Natural killer cell (primary cell): Measurements from ENCODE around the gene RSRC1. TPM values are rescaled to one million over a fixed set of nuclear protein-coding genes. Genes with fewer than 3 reads are reported as not detected.

Source experiments
- ATAC-seq, 3 donors: fragments of 150-1000 bp in 2 of 3; fragments of 200-7000 bp in 1 of 3; cut with Tn5 transposase; 1 replicate in 1 of 3; 2 replicates in 2 of 3; pipeline ENCODE4 v1.10.0; 2021; ENCODE audit warnings: mild to moderate bottlenecking in 2 of 3, moderate library complexity in 2 of 3
- DNase-seq, 2 donors: peaks; one replicate each; pipeline versions ENCODE4 v3.0.0 to v3.0.0-alpha.2; 2013 to 2021; ENCODE audit warnings: mixed read lengths in 1 of 2
- H3K27ac ChIP-seq: one replicate; pipeline ENCODE4 v1.5.1; 2013; ENCODE audit warnings: mild to moderate bottlenecking, low read length
- H3K27me3 ChIP-seq: one replicate; pipeline ENCODE4 v1.6.1; 2013; ENCODE audit warnings: low read length; ENCODE audit not compliant: control insufficient read depth, insufficient read depth
- H3K36me3 ChIP-seq: one replicate; pipeline ENCODE4 v1.6.1; 2013; ENCODE audit warnings: low read length; ENCODE audit not compliant: control insufficient read depth, insufficient read depth
- H3K4me1 ChIP-seq: one replicate; pipeline ENCODE4 v1.6.1; 2013; ENCODE audit warnings: low read length; ENCODE audit not compliant: control insufficient read depth, insufficient read depth
- H3K4me3 ChIP-seq: one replicate; pipeline ENCODE4 v1.5.1; 2013; ENCODE audit warnings: low read length
- H3K9me3 ChIP-seq: one replicate; pipeline ENCODE4 v1.6.1; 2013; ENCODE audit warnings: low read length; ENCODE audit not compliant: control insufficient read depth, insufficient read depth
- H3K27ac Mint-ChIP-seq, 2 donors: one replicate each; pipeline ENCODE4 v1.8.0; 2022; ENCODE audit warnings: mild to moderate bottlenecking in 2 of 2, mixed read lengths in 2 of 2, moderate library complexity in 1 of 2
- H3K27me3 Mint-ChIP-seq, 2 donors: one replicate each; pipeline ENCODE4 v1.8.0; 2022; ENCODE audit warnings: low read depth in 2 of 2, mixed read lengths in 2 of 2
- H3K36me3 Mint-ChIP-seq: one replicate; pipeline ENCODE4 v1.8.0; 2022; ENCODE audit warnings: mixed read lengths
- H3K4me1 Mint-ChIP-seq, 2 donors: one replicate each; pipeline ENCODE4 v1.8.0; 2022; ENCODE audit warnings: mixed read lengths in 2 of 2
- H3K4me3 Mint-ChIP-seq: one replicate; pipeline ENCODE4 v1.8.0; 2022; ENCODE audit warnings: mild to moderate bottlenecking, moderate library complexity, mixed read lengths
- H3K9me3 Mint-ChIP-seq, 2 donors: one replicate each; pipeline ENCODE4 v1.8.0; 2022; ENCODE audit warnings: mixed read lengths in 2 of 2
- WGBS: methylation state at CpG from one replicate; pipeline ENCODE4 v1.1.7; 2013; ENCODE audit warnings: missing lambda C conversion rate; ENCODE audit not compliant: insufficient coverage; 5-methylcytosine and 5-hydroxymethylcytosine counted together
- intact Hi-C: fragments of 100-400 bp; cut with micrococcal nuclease; formaldehyde crosslinking; loops from one replicate; pipeline ENCODE4 v1.14.2; 2022
- total RNA-seq, 4 donors: library from RNA; stranded (reverse); fragments of 120-200 nt in 1 of 4; gene quantifications; one replicate each; pipeline versions ENCODE4 v1.2.3 to v1.2.4, GENCODE V29; 2013 to 2022
- TF ChIP-seq, protein P1 (sequence below): fragments of 200-600 bp; IDR thresholded peaks from one replicate; pipeline ENCODE4 v1.8.0; 2022; ENCODE audit warnings: antibody characterized with exemption

Gene RSRC1
- total RNA-seq, 3 donors from 2014 or later (not counting 1 experiment from before 2014, with no cell fraction given): 37.3 to 41.1 (median 37.6) TPM

DNA sequence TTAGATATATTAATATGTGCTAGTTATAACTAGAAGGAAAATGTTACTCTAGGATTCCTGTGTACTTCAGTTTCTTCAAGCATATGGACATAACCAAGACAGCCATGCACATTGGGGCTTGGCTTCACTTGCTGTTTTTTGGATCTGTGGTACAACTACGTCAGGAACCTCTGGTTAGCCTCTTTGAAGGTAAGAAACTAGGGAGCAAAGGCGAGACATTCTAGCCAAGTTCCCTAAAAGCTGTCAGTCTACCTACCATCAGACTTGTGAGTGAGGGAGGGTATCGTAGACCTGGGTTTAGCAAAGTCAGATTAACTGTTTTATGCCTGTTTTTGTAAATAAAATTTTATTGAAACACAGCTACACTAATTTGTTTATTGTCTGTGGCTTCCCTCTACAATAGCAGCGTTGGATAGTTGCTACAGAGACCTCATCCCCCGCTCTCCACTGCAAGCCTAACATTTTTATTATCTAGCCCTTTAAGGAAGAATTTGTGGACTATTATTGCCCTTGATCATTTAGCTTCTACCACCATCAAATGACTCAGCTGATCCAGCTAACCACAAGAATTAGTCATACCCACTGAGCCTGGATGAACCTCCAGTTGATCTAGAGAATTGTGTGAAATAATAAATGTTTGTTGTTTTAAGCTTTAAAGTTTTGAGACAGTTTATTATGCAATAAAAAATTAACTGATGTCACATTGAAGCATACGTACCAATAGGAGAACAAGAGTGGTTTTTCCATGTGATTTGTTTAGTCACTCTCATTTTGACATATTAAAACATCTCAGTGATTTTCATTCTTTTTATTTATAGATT, 58.1 kb downstream of the RSRC1 start:
- 60% methylated on average over 3 of the region's 6 CpGs for WGBS
- peak; percentile 57 to 81 (median 64) for ATAC-seq
- no peaks in the 10 kb centered on the region for H3K9me3 Mint-ChIP-seq
- no peaks in the 10 kb centered on the region for H3K9me3 ChIP-seq
- peaks cover 9% of the 10 kb centered on the region for H3K36me3 Mint-ChIP-seq
- intact Hi-C loops: no loop called here
- H3K27ac Mint-ChIP-seq: peak overlapping the region in 1 of 2 donors; percentile 40
- no peak overlapping the region for H3K27ac ChIP-seq
- no peaks in the 10 kb centered on the region for H3K36me3 ChIP-seq
- no peak overlapping the region for H3K4me3 ChIP-seq
- no peak overlapping the region for H3K4me3 Mint-ChIP-seq
- H3K27me3 Mint-ChIP-seq: no peaks in the 10 kb centered on the region
- DNase-seq: peak in 1 of 2 donors; percentile 7
- H3K4me1 ChIP-seq: peaks cover 2% of the 10 kb centered on the region
- H3K4me1 Mint-ChIP-seq: peaks cover 24 to 26% of the 10 kb centered on the region in 2 donors
- TF ChIP-seq, protein P1, sequence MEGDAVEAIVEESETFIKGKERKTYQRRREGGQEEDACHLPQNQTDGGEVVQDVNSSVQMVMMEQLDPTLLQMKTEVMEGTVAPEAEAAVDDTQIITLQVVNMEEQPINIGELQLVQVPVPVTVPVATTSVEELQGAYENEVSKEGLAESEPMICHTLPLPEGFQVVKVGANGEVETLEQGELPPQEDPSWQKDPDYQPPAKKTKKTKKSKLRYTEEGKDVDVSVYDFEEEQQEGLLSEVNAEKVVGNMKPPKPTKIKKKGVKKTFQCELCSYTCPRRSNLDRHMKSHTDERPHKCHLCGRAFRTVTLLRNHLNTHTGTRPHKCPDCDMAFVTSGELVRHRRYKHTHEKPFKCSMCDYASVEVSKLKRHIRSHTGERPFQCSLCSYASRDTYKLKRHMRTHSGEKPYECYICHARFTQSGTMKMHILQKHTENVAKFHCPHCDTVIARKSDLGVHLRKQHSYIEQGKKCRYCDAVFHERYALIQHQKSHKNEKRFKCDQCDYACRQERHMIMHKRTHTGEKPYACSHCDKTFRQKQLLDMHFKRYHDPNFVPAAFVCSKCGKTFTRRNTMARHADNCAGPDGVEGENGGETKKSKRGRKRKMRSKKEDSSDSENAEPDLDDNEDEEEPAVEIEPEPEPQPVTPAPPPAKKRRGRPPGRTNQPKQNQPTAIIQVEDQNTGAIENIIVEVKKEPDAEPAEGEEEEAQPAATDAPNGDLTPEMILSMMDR: no peak
- no peaks in the 10 kb centered on the region for H3K27me3 ChIP-seq

DNA sequence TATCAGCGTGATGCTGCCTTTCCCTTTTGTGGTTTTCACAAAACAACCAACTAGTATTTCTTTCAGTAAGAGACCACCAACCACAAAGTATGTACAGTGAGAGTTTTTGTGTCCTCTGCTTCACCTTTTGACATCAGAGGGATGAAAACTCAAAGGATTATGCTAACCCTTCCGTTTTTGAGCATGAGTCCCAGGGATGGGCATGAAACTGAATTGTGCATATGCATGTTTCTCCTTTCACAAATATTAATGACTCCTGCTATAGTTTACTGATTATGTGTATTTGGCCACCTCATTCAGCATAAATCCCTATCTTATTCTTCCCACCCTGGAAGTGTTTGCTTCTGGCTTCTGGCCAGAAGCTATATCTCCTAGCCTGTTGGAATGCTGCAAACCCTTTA, 59.2 kb downstream of the RSRC1 start:
- intact Hi-C loops: no loop called here

DNA sequence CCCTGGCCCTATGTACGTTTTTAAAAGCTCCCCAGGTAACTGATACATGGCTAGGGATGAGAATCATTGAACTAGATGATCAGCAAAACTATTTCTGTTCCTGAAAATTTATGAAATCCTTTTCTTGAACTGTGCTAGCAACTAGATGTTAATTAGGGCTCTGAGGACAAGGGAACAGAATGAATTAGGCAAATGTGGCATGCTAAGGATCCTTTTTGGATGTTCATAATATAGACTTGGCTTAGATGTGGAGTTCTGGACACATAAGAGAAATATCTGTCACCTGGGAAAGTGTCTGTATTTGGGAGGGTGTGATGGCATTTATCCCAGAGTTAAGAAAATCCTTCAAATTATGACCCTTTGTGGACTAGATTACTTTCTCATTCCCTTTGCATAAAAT, 71.2 kb downstream of the RSRC1 start:
- Histone ChIP-seq H3K27ac (no peak overlapping the region), H3K4me3 (no peak overlapping the region), H3K36me3 (no peaks in the 10 kb centered on the region), H3K9me3 (no peaks in the 10 kb centered on the region), H3K27me3 (no peaks in the 10 kb centered on the region), H3K4me1 (no peaks in the 10 kb centered on the region)
- no peaks in the 10 kb centered on the region for H3K36me3 Mint-ChIP-seq
- TF ChIP-seq, protein P1: no peak
- no peak overlapping the region for H3K27ac Mint-ChIP-seq
- no peak for DNase-seq
- intact Hi-C loops: no loop called here
- no peak for ATAC-seq
- peaks cover 0 to 1% of the 10 kb centered on the region in 2 donors for H3K4me1 Mint-ChIP-seq
- H3K4me3 Mint-ChIP-seq: no peak overlapping the region
- peaks cover 0 to 2% of the 10 kb centered on the region in 2 donors for H3K9me3 Mint-ChIP-seq
- H3K27me3 Mint-ChIP-seq: no peaks in the 10 kb centered on the region
- whole genome bisulfite sequencing: 85% methylated on average over 1 of the region's 1 CpG

More for the DNA sequence above, 59.2 kb downstream of the RSRC1 start:
- no peaks in the 10 kb centered on the region for H3K36me3 ChIP-seq
- no peak overlapping the region for H3K4me3 Mint-ChIP-seq
- 38% methylated on average over 2 of the region's 2 CpGs for WGBS
- no peaks in the 10 kb centered on the region for H3K27me3 Mint-ChIP-seq
- peaks cover 9% of the 10 kb centered on the region for H3K36me3 Mint-ChIP-seq
- no peak for DNase-seq
- no peak overlapping the region for H3K4me3 ChIP-seq
- no peak overlapping the region for H3K27ac ChIP-seq
- no peaks in the 10 kb centered on the region for H3K27me3 ChIP-seq
- peak overlapping the region in 1 of 2 donors; percentile 13 for H3K27ac Mint-ChIP-seq
- TF ChIP-seq, protein P1: no peak
- H3K4me1 ChIP-seq: peaks cover 2% of the 10 kb centered on the region
- no peaks in the 10 kb centered on the region for H3K9me3 ChIP-seq
- H3K4me1 Mint-ChIP-seq: peaks cover 24 to 26% of the 10 kb centered on the region in 2 donors
- H3K9me3 Mint-ChIP-seq: no peaks in the 10 kb centered on the region
- no peak for ATAC-seq
